Loucy (cell line): ENCODE measurements around the gene ANKFY1.

Source experiments
- EZH2phosphoT487 ChIP-seq: fragments of 200-600 bp; IDR thresholded peaks from 2 replicates; pipeline ENCODE4 v1.6.1; 2018; ENCODE audit warnings: antibody characterized with exemption, mild to moderate bottlenecking, moderate library complexity, borderline replicate concordance
- TF ChIP-seq, protein P1 (sequence below): fragments of 200-600 bp; sonication (generic); conservative IDR thresholded peaks from 2 replicates; pipeline ENCODE4 v1.5.1; 2014; ENCODE audit warnings: mild to moderate bottlenecking, antibody characterized with exemption, low read length

DNA sequence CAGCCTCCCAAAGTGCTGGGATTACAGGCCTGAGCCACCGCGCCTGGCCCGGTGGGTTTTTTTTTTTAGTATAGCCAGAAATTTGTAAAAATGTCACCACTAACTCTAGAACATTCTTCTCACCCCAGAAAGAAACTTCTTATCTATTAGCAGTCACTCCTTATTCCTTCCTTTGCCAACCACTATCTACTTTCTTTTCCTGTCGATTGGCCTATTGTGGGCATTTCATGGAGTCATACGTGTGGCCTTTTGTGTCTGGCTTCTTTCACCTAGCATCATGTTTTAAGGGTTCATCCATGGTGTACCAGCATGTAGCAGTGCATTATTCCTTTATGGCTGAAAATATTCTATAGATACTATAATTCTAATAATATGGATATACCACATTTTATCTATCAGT, 117.1 kb downstream of the ANKFY1 start:
- TF ChIP-seq, protein P1, sequence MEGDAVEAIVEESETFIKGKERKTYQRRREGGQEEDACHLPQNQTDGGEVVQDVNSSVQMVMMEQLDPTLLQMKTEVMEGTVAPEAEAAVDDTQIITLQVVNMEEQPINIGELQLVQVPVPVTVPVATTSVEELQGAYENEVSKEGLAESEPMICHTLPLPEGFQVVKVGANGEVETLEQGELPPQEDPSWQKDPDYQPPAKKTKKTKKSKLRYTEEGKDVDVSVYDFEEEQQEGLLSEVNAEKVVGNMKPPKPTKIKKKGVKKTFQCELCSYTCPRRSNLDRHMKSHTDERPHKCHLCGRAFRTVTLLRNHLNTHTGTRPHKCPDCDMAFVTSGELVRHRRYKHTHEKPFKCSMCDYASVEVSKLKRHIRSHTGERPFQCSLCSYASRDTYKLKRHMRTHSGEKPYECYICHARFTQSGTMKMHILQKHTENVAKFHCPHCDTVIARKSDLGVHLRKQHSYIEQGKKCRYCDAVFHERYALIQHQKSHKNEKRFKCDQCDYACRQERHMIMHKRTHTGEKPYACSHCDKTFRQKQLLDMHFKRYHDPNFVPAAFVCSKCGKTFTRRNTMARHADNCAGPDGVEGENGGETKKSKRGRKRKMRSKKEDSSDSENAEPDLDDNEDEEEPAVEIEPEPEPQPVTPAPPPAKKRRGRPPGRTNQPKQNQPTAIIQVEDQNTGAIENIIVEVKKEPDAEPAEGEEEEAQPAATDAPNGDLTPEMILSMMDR, result no peak
- no peak for TF ChIP-seq EZH2phosphoT487
